IMR-90 (cell line): ENCODE data around the gene CYP26A1. TPM values are rescaled to one million over a fixed set of nuclear protein-coding genes. Genes with fewer than 3 reads are reported as not detected.

ENCODE experiments used
- ATAC-seq: fragments of 200-7000 bp; cut with Tn5 transposase; 2 replicates; pipeline ENCODE4 v1.9.1; 2020; ENCODE audit warnings: low read depth, mild to moderate bottlenecking, moderate library complexity
- BruUV-seq: library from RNA; stranded (reverse); fragments of 400-500 nt; replicated peaks from 2 replicates; lab custom pipeline; 2021; lab: Mats Ljungman, UMichigan
- CTCF ChIA-PET: fragments of 300-600 bp; formaldehyde crosslinking; extraction: SDS; loops from one replicate; lab custom pipeline; 2021; ENCODE audit warnings: antibody characterized with exemption; lab: Yijun Ruan, JAX
- POLR2A ChIA-PET: fragments of 300-600 bp; sonication (Branson Sonifier 250); formaldehyde crosslinking; loops from one replicate; lab custom pipeline; 2022; ENCODE audit warnings: antibody characterized with exemption; ENCODE audit not compliant: unreplicated experiment; lab: Charles Lee
- DNase-seq: peaks from one replicate; pipeline ENCODE4 v3.0.0; 2013
- H2AFZ ChIP-seq: replicated peaks from 2 replicates; pipeline ENCODE3; 2013; ENCODE audit warnings: low read length, mild to moderate bottlenecking; ENCODE audit not compliant: poor library complexity
- H2AK5ac ChIP-seq: 2 replicates; pipeline ENCODE4 v1.6.1; 2013; ENCODE audit warnings: low read depth, low read length, inconsistent platforms
- H2AK9ac ChIP-seq: replicated peaks from 2 replicates; pipeline ENCODE3; 2013; ENCODE audit warnings: mild to moderate bottlenecking, low read depth, low read length, moderate library complexity; ENCODE audit not compliant: poor library complexity
- H2BK120ac ChIP-seq: 2 replicates; pipeline ENCODE4 v1.6.1; 2013; ENCODE audit warnings: low read depth, low read length, inconsistent platforms
- H2BK15ac ChIP-seq: 3 replicates; pipeline ENCODE4 v1.6.1; 2013; ENCODE audit warnings: low read depth, low read length, inconsistent platforms
- H2BK20ac ChIP-seq: 2 replicates; pipeline ENCODE4 v1.6.1; 2013; ENCODE audit warnings: low read depth, mild to moderate bottlenecking, inconsistent platforms, low read length, moderate library complexity
- H2BK5ac ChIP-seq: 2 replicates; pipeline ENCODE4 v1.6.1; 2013; ENCODE audit warnings: mild to moderate bottlenecking, low read depth, low read length, inconsistent platforms; ENCODE audit not compliant: poor library complexity, severe bottlenecking
- H3K14ac ChIP-seq: replicated peaks from 2 replicates; pipeline ENCODE4 v1.6.1; 2013; ENCODE audit warnings: low read depth, low read length, inconsistent platforms
- H3K18ac ChIP-seq: 2 replicates; pipeline ENCODE4 v1.6.1; 2013; ENCODE audit warnings: low read depth, low read length, control low read depth
- H3K23ac ChIP-seq: 2 replicates; pipeline ENCODE4 v1.6.1; 2013; ENCODE audit warnings: low read depth, low read length, inconsistent platforms
- H3K27ac ChIP-seq: 2 replicates; pipeline ENCODE4 v1.5.1; 2013; ENCODE audit warnings: mild to moderate bottlenecking, control low read depth, low read length; ENCODE audit not compliant: insufficient read depth
- H3K27me3 ChIP-seq: 2 replicates; pipeline ENCODE4 v1.6.1; 2013; ENCODE audit warnings: low read length; ENCODE audit not compliant: control insufficient read depth, insufficient read depth
- H3K36me3 ChIP-seq: 2 replicates; pipeline ENCODE4 v1.6.1; 2013; ENCODE audit warnings: low read length, mixed read lengths; ENCODE audit not compliant: control insufficient read depth, insufficient read depth
- H3K4ac ChIP-seq: 2 replicates; pipeline ENCODE4 v1.6.1; 2013; ENCODE audit warnings: low read depth, low read length, inconsistent platforms
- H3K4me1 ChIP-seq: 2 replicates; pipeline ENCODE4 v1.6.1; 2013; ENCODE audit warnings: low read length, mixed read lengths; ENCODE audit not compliant: control insufficient read depth, insufficient read depth
- H3K4me2 ChIP-seq: 2 replicates; pipeline ENCODE4 v1.6.1; 2013; ENCODE audit warnings: low read depth, mild to moderate bottlenecking, control low read depth, low read length, moderate library complexity
- H3K4me3 ChIP-seq: 2 replicates; pipeline ENCODE4 v1.5.1; 2013; ENCODE audit warnings: low read depth, mild to moderate bottlenecking, control low read depth, low read length, moderate library complexity; ENCODE audit not compliant: insufficient read depth
- H3K56ac ChIP-seq: 2 replicates; pipeline ENCODE4 v1.6.1; 2013; ENCODE audit warnings: low read length, inconsistent platforms; ENCODE audit not compliant: insufficient read depth; ENCODE audit errors: extremely low read depth
- H3K79me1 ChIP-seq, 2 experiments: 2 replicates each; pipeline ENCODE4 v1.6.1; 2013; ENCODE audit warnings: low read length in 2 of 2, inconsistent platforms in 1 of 2, low read depth in 1 of 2
- H3K9ac ChIP-seq: 2 replicates; pipeline ENCODE4 v1.6.1; 2013; ENCODE audit warnings: low read depth, low read length, control low read depth
- H3K9me1 ChIP-seq: 2 replicates; pipeline ENCODE4 v1.6.1; 2013; ENCODE audit warnings: low read length, inconsistent platforms; ENCODE audit not compliant: insufficient read depth
- H3K9me3 ChIP-seq: 2 replicates; pipeline ENCODE4 v1.6.1; 2013; ENCODE audit warnings: low read length; ENCODE audit not compliant: control insufficient read depth, insufficient read depth
- H4K20me1 ChIP-seq: 2 replicates; pipeline ENCODE4 v1.6.1; 2013; ENCODE audit warnings: low read length, inconsistent platforms; ENCODE audit not compliant: insufficient read depth
- H4K5ac ChIP-seq: 2 replicates; pipeline ENCODE4 v1.6.1; 2013; ENCODE audit warnings: mild to moderate bottlenecking, low read depth, low read length, control low read depth
- H4K8ac ChIP-seq, 2 experiments: 2 replicates each; pipeline ENCODE4 v1.6.1; 2013; ENCODE audit warnings: low read depth in 2 of 2, low read length in 2 of 2, control low read depth in 1 of 2, inconsistent platforms in 1 of 2
- H4K91ac ChIP-seq: 2 replicates; pipeline ENCODE4 v1.6.1; 2013; ENCODE audit warnings: low read depth, low read length, inconsistent platforms; ENCODE audit not compliant: insufficient read depth
- BHLHE40 ChIP-seq: fragments of 150-350 bp; IDR thresholded peaks from 2 replicates; pipeline ENCODE4 v1.6.1; 2016; ENCODE audit warnings: mild to moderate bottlenecking, low read depth, low read length
- CEBPB ChIP-seq: IDR thresholded peaks from 2 replicates; pipeline ENCODE4 v1.6.1; 2012; ENCODE audit warnings: low read depth, low read length, improper control_type of control experiment
- ELK1 ChIP-seq: fragments of 150-350 bp; IDR thresholded peaks from 2 replicates; pipeline ENCODE4 v1.6.1; 2016; ENCODE audit warnings: low read depth, mild to moderate bottlenecking, low read length, moderate library complexity, borderline replicate concordance
- MAZ ChIP-seq: IDR thresholded peaks from 2 replicates; pipeline ENCODE4 v1.6.1; 2012; ENCODE audit warnings: low read depth, mild to moderate bottlenecking, low read length, improper control_type of control experiment, moderate library complexity, borderline replicate concordance
- MXI1 ChIP-seq: IDR thresholded peaks from 2 replicates; pipeline ENCODE4 v1.6.1; 2012; ENCODE audit warnings: low read depth, mild to moderate bottlenecking, low read length, moderate library complexity, borderline replicate concordance
- NFE2L2 ChIP-seq: fragments of 150-350 bp; IDR thresholded peaks from 2 replicates; pipeline ENCODE4 v1.6.1; 2016; ENCODE audit warnings: low read depth, mild to moderate bottlenecking, low read length
- RAD21 ChIP-seq: IDR thresholded peaks from 2 replicates; pipeline ENCODE4 v1.6.1; 2012; ENCODE audit warnings: low read length, improper control_type of control experiment
- RCOR1 ChIP-seq: IDR thresholded peaks from 2 replicates; pipeline ENCODE4 v1.6.1; 2012; ENCODE audit warnings: mild to moderate bottlenecking, low read length, improper control_type of control experiment; ENCODE audit not compliant: insufficient replicate concordance
- WGBS, 2 experiments: methylation state at CpG; one replicate each; pipeline versions ENCODE4 v1.1.5 to v1.1.7; 2013; ENCODE audit warnings: missing lambda C conversion rate in 2 of 2; ENCODE audit not compliant: insufficient read length in 1 of 2; ENCODE audit errors: extremely low coverage in 2 of 2; 5-methylcytosine and 5-hydroxymethylcytosine counted together
- dilution Hi-C: fragments of 300-500 bp; cut with HindIII; formaldehyde crosslinking; loops from one replicate; pipeline ENCODE4 v1.14.3; 2018; ENCODE audit warnings: low sequenced_read_pairs; ENCODE audit not compliant: unreplicated experiment
- in situ Hi-C: fragments of 300-500 bp; cut with MboI; formaldehyde crosslinking; loops from 3 replicates; pipeline ENCODE4 v1.14.3; 2019; ENCODE audit warnings: low sequenced_read_pairs, inconsistent platforms, mixed read lengths
- intact Hi-C: fragments of 100-400 bp; cut with micrococcal nuclease; formaldehyde crosslinking; loops from 2 replicates; pipeline ENCODE4 v1.10.0; 2022
- polyA plus RNA-seq, 3 experiments: library from polyadenylated mRNA; depleted of rRNA; stranded (reverse); fragments of >200 nt; gene quantifications; 2 replicates each; pipeline ENCODE4 v1.2.3, GENCODE V29; 2012; ENCODE audit warnings: low replicate concordance in 1 of 3
- total RNA-seq: library from RNA; depleted of rRNA; stranded (reverse); fragments of >200 nt; gene quantifications from 2 replicates; pipeline ENCODE4 v1.2.3, GENCODE V29; 2012

Gene CYP26A1
- total and polyA plus RNA-seq, 2 of the 4 experiments (the other 2 are of a cell fraction), result 0.15 TPM; not detected in 1

GRCh38 chr10:93083743-93084539 lies 10.2 kb downstream of the CYP26A1 start:
- Histone ChIP-seq H4K5ac (no peak overlapping the region), H3K27me3 (peaks cover 20% of the 10 kb centered on the region), H3K4me2 (no peak overlapping the region), H2AK9ac (no peak overlapping the region), H3K79me1 (no peaks in the 10 kb centered on the region), H2BK15ac (no peak overlapping the region), H4K91ac (no peak overlapping the region), H4K20me1 (no peaks in the 10 kb centered on the region), H4K8ac (no peak overlapping the region), H2BK5ac (no peak overlapping the region), H2BK120ac (no peak overlapping the region), H3K9ac (no peak overlapping the region), H3K4me3 (no peak overlapping the region), H3K4ac (no peak overlapping the region), H2BK20ac (no peak overlapping the region), H3K9me3 (no peaks in the 10 kb centered on the region), H3K56ac (no peak overlapping the region), H2AK5ac (no peak overlapping the region), H2AFZ (no peak overlapping the region), H3K36me3 (no peaks in the 10 kb centered on the region), H3K23ac (no peak overlapping the region), H3K9me1 (no peaks in the 10 kb centered on the region), H3K18ac (no peak overlapping the region), H3K14ac (no peak overlapping the region), H3K27ac (no peak overlapping the region), H3K4me1 (0 out of 2 replicates have a peak, but pooled peaks cover 2% of the 10 kb centered on the region)
- TF ChIP-seq NFE2L2 (no peak), MAZ (no peak), ELK1 (no peak), RCOR1 (no peak), MXI1 (no peak), BHLHE40 (no peak), RAD21 (no peak), CEBPB (no peak)
- intact Hi-C loops (no loop called here), dilution Hi-C loops (no loop called here), in situ Hi-C loops (loop anchor here (5.0 to 10.0 kb wide), 2 partner anchors 208 to 431 kb away; no protein-coding TSS in a partner anchor)
- CTCF ChIA-PET, result interaction anchor here (0.7 kb wide), 1 partner anchor 419 kb away, joined by 4 read pairs; no protein-coding TSS in a partner anchor
- DNase-seq (no peak), ATAC-seq (no peak)
- POLR2A ChIA-PET, result no interaction called here
- BruUV-seq, result no TSS peak
- WGBS, 2 experiments, result no CpG with 5 or more reads among the region's 7 CpGs
